GM23338 (cell line): ENCODE data around the gene MCTP1. TPM values are rescaled to one million over a fixed set of nuclear protein-coding genes. Genes with fewer than 3 reads are reported as not detected.

Experiments
- CREB1 ChIP-seq: fragments of 250-450 bp; sonication (Bioruptor Pico); IDR thresholded peaks from 2 replicates; pipeline ENCODE4 v1.5.0; 2020; ENCODE audit warnings: low read depth, mild to moderate bottlenecking, moderate library complexity
- CTCF ChIP-seq, 2 experiments: fragments of 200-600 bp in 1 of 2; sonication (generic) in 1 of 2; conservative IDR thresholded peaks; 2 replicates each; pipeline versions ENCODE4 v1.5.1 to v1.6.1; 2016 to 2017; ENCODE audit warnings: antibody characterized with exemption in 2 of 2, low read depth in 2 of 2, mild to moderate bottlenecking in 2 of 2, moderate library complexity in 1 of 2
- ETS1 ChIP-seq: IDR thresholded peaks from 2 replicates; pipeline ENCODE4 v1.6.1; 2016; ENCODE audit warnings: antibody characterized with exemption
- EZH2 ChIP-seq: fragments of 200-600 bp; sonication (generic); IDR thresholded peaks from one replicate; pipeline ENCODE4 v1.8.0; 2017; ENCODE audit warnings: antibody characterized with exemption, mild to moderate bottlenecking, low read depth; ENCODE audit not compliant: unreplicated experiment
- NANOG ChIP-seq: IDR thresholded peaks from 2 replicates; pipeline ENCODE4 v1.6.1; 2016; ENCODE audit warnings: antibody characterized with exemption, borderline replicate concordance
- STAT1 ChIP-seq: IDR thresholded peaks from one replicate; pipeline ENCODE4 v1.6.1; 2016; ENCODE audit warnings: antibody characterized with exemption; ENCODE audit not compliant: unreplicated experiment
- ZNF114 ChIP-seq: fragments of 250-450 bp; sonication (Bioruptor Pico); IDR thresholded peaks from 2 replicates; pipeline ENCODE4 v1.5.0; 2020; ENCODE audit warnings: mild to moderate bottlenecking, moderate library complexity
- ZNF462 ChIP-seq: fragments of 250-450 bp; sonication (Bioruptor Pico); IDR thresholded peaks from 2 replicates; pipeline ENCODE4 v1.5.0; 2020; ENCODE audit warnings: mild to moderate bottlenecking, moderate library complexity
- polyA plus RNA-seq: library from polyadenylated mRNA; unstranded; fragments of >200 nt; fragmentation: Nextera tagmentation; extraction: Ambion mirVana; gene quantifications from 2 replicates; pipeline ENCODE4 v1.2.1, GENCODE V29; 2016
- total RNA-seq: library from RNA; depleted of rRNA; stranded (reverse); fragments of >200 nt; shearing (Covaris generic); gene quantifications from 2 replicates; pipeline ENCODE4 v1.2.3, GENCODE V29; 2014

Gene MCTP1
- total and polyA plus RNA-seq, 2 experiments from 2014 or later: 3.7 to 4.2 TPM

- TF ChIP-seq ZNF462 (no peak), NANOG (no peak), CREB1 (CRISPR knock-in tag) (no peak), EZH2 (no peak), ZNF114 (CRISPR knock-in tag) (no peak), STAT1 (no peak), ETS1 (no peak), CTCF (conservative IDR thresholded peaks at IDR 0.05; ENCODE audit: low read depth in 2 of 2) (no peak)
Measured at GRCh38 chr5:95090774-95091173, 194.1 kb downstream of the MCTP1 start (continued).
